ENCODE results near the gene ZG16.

DNA sequence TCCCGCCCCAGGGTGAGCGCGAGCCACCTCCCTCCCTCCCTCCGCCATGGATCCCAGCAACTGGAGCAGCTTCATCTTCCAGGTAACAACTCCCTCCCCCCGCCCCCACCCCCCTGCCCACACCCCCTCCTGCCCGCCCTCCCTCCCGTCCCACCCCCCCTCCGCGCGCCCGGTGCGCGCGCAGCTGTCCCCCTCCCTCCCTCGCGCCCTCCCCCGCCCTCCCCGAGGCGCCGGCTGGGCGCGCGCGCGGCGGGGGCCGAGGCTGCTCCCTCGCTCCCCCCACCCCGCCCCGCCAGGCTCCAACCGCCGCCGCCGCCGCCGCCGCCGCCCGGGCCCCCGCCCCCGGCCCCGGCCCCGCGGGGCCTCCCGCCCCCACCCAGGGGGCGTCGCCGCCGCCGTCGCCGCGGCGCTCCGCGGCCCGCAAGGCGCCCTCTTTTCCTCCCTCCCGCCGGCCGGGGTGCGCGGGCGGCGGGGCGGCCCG is 28.1 kb downstream of the ZG16 start, which contains the start of gene MAZ:
- TF ChIP-seq, protein P1, sequence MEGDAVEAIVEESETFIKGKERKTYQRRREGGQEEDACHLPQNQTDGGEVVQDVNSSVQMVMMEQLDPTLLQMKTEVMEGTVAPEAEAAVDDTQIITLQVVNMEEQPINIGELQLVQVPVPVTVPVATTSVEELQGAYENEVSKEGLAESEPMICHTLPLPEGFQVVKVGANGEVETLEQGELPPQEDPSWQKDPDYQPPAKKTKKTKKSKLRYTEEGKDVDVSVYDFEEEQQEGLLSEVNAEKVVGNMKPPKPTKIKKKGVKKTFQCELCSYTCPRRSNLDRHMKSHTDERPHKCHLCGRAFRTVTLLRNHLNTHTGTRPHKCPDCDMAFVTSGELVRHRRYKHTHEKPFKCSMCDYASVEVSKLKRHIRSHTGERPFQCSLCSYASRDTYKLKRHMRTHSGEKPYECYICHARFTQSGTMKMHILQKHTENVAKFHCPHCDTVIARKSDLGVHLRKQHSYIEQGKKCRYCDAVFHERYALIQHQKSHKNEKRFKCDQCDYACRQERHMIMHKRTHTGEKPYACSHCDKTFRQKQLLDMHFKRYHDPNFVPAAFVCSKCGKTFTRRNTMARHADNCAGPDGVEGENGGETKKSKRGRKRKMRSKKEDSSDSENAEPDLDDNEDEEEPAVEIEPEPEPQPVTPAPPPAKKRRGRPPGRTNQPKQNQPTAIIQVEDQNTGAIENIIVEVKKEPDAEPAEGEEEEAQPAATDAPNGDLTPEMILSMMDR (IDR thresholded peaks at IDR 0.05): no peak
- no peak for TF ChIP-seq POLR2A (IDR thresholded peaks at IDR 0.05)
